Upper lobe of left lung (tissue), 6 donors: ENCODE data around the gene TDRD7. TPM values are rescaled to one million over a fixed set of nuclear protein-coding genes. Genes with fewer than 3 reads are reported as not detected.

ENCODE experiments used
- ATAC-seq, 2 donors: fragments of 200-7000 bp; cut with Tn5 transposase; one replicate each; pipeline ENCODE4 v1.9.1; 2022; ENCODE audit warnings: mild to moderate bottlenecking in 2 of 2, moderate library complexity in 2 of 2; ENCODE audit not compliant: low FRiP score in 2 of 2
- DNase-seq, 2 donors: peaks; one replicate each; pipeline ENCODE4 v3.0.0-alpha.2; 2019 to 2020
- H3K27ac ChIP-seq, 4 donors: fragments of 200-600 bp; sonication (generic); one replicate each; pipeline ENCODE4 v1.5.1; 2016 to 2019
- H3K27me3 ChIP-seq, 4 donors: fragments of 200-600 bp; sonication (generic); one replicate each; pipeline ENCODE4 v1.5.1; 2017 to 2019
- H3K36me3 ChIP-seq, 4 donors: fragments of 200-600 bp; sonication (generic); one replicate each; pipeline ENCODE4 v1.5.1; 2016 to 2019
- H3K4me1 ChIP-seq, 4 donors: fragments of 200-600 bp; sonication (generic); one replicate each; pipeline ENCODE4 v1.5.1; 2018 to 2019
- H3K4me3 ChIP-seq, 4 donors: fragments of 200-600 bp; sonication (generic); one replicate each; pipeline ENCODE4 v1.5.1; 2017 to 2019; ENCODE audit warnings: mild to moderate bottlenecking in 2 of 4, moderate library complexity in 1 of 4
- H3K9me3 ChIP-seq, 4 donors: fragments of 200-600 bp; sonication (generic); one replicate each; pipeline ENCODE4 v1.5.1; 2018 to 2019
- EP300 ChIP-seq, 4 donors: sonication (generic); formaldehyde crosslinking; IDR thresholded peaks; one replicate each; pipeline ENCODE4 v1.5.1; 2017; ENCODE audit warnings: antibody characterized with exemption in 4 of 4, control low read depth in 2 of 4
- POLR2A ChIP-seq, 4 donors: fragments of 450-650 bp; IDR thresholded peaks; one replicate each; pipeline ENCODE4 v1.5.1; 2016 to 2017; ENCODE audit warnings: antibody characterized with exemption in 4 of 4, mild to moderate bottlenecking in 2 of 4
- POLR2AphosphoS5 ChIP-seq, 2 donors: sonication (generic); formaldehyde crosslinking; IDR thresholded peaks; one replicate each; pipeline ENCODE4 v1.5.1; 2017; ENCODE audit warnings: antibody characterized with exemption in 2 of 2
- whole genome bisulfite sequencing, 2 donors: methylation state at CpG; one replicate each; pipeline ENCODE4 v1.1.5; 2017 to 2018; 5-methylcytosine and 5-hydroxymethylcytosine counted together
- total RNA-seq, 6 donors: library from RNA; depleted of rRNA in 4 of 6; stranded (reverse); fragments of >200 nt in 4 of 6; gene quantifications; one replicate each; pipeline versions ENCODE4 v1.1.0 to v1.2.1, GENCODE V29; 2016 to 2021
- TF ChIP-seq, protein P1 (sequence below), 6 experiments: fragments of 450-650 bp in 4 of 6; fragments of 200-600 bp in 2 of 6; sonication (generic) in 2 of 6; IDR thresholded peaks; one replicate each; pipeline ENCODE4 v1.5.1; 2016 to 2019; ENCODE audit warnings: antibody characterized with exemption in 6 of 6
- donor health status: DM: no; HTN: no; CAD: no; lungs with moderate emphysema.
- donor health status: DM: no; HTN: yes; CAD: no; lungs with severe emphysema.

TDRD7 gene
- total RNA-seq, 6 donors from 2014 or later, result 9.0 to 21.0 (median 15.3) TPM

DNA sequence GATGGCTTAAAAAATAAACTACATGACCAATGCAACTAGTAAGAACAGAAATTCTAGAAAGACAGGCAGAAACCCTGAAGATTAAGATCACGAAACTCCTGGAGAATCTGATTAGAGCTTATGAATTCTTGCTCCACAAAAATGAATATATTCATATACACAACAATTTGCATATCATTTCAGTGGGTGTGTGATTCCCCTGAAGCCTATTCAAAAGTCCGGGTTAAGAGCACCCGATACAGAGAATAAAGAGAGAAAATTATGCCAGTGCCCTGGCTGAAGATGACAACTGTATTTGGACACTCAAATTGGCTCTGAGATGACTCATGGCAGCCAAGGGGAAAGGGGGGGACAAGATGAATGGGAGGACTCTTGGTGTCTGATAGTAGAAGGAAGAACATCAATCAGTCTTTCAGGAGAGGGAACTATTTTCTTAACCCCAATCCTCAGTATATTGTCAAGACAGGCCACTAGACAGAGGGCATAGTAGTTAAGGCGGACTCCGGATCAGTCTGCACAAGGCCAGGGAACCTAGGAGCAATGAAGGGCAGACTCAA, 95.6 kb downstream of the TDRD7 start:
- Histone ChIP-seq H3K4me1 (peaks cover 6 to 12% (median 10%) of the 10 kb centered on the region in 4 donors), H3K27ac (no peak overlapping the region), H3K36me3 (no peaks in the 10 kb centered on the region), H3K4me3 (no peak overlapping the region), H3K27me3 (no peaks in the 10 kb centered on the region), H3K9me3 (no peaks in the 10 kb centered on the region)
- DNase-seq (no peak), ATAC-seq (no peak)
- TF ChIP-seq EP300 (IDR thresholded peaks at IDR 0.05) (no peak), POLR2AphosphoS5 (IDR thresholded peaks at IDR 0.05) (no peak), POLR2A (IDR thresholded peaks at IDR 0.05) (no peak)
- TF ChIP-seq, protein P1, sequence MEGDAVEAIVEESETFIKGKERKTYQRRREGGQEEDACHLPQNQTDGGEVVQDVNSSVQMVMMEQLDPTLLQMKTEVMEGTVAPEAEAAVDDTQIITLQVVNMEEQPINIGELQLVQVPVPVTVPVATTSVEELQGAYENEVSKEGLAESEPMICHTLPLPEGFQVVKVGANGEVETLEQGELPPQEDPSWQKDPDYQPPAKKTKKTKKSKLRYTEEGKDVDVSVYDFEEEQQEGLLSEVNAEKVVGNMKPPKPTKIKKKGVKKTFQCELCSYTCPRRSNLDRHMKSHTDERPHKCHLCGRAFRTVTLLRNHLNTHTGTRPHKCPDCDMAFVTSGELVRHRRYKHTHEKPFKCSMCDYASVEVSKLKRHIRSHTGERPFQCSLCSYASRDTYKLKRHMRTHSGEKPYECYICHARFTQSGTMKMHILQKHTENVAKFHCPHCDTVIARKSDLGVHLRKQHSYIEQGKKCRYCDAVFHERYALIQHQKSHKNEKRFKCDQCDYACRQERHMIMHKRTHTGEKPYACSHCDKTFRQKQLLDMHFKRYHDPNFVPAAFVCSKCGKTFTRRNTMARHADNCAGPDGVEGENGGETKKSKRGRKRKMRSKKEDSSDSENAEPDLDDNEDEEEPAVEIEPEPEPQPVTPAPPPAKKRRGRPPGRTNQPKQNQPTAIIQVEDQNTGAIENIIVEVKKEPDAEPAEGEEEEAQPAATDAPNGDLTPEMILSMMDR (IDR thresholded peaks at IDR 0.05), result no peak
- WGBS, 2 donors, result 91 to 92% methylated on average over 5 of the region's 5 CpGs

DNA sequence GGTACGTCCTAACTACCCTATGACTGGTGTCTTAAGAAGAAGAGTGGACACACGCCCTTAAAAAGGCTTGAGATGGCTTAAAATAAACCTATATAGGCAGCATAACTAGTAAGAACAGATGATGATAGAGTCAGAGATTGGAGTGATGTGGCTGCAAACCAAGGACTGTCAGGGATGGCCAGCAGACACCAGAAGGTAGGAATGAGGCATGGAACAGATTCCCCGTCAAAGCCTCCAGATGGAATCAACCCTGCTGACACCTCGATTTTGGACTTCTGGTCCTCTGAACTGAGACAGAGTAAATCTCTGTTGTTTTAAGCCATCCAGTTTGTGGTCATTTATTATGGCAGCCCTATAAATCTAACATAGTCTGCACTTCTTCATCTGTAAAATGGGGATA, 97.0 kb downstream of the TDRD7 start:
- no peaks in the 10 kb centered on the region for H3K9me3 ChIP-seq
- 86 to 87% methylated on average over 4 of the region's 4 CpGs for WGBS, 2 donors
- DNase-seq (no peak), ATAC-seq (no peak)
- H3K27me3 ChIP-seq, result no peaks in the 10 kb centered on the region
- peaks cover 0 to 5% (median 2%) of the 10 kb centered on the region in 4 donors for H3K4me1 ChIP-seq
- no peak overlapping the region for H3K27ac ChIP-seq
- H3K4me3 ChIP-seq, result no peak overlapping the region
- H3K36me3 ChIP-seq, result no peaks in the 10 kb centered on the region
- TF ChIP-seq EP300 (IDR thresholded peaks at IDR 0.05) (no peak), POLR2AphosphoS5 (IDR thresholded peaks at IDR 0.05) (no peak), POLR2A (IDR thresholded peaks at IDR 0.05) (no peak)
- TF ChIP-seq, protein P1 (IDR thresholded peaks at IDR 0.05), result no peak

DNA sequence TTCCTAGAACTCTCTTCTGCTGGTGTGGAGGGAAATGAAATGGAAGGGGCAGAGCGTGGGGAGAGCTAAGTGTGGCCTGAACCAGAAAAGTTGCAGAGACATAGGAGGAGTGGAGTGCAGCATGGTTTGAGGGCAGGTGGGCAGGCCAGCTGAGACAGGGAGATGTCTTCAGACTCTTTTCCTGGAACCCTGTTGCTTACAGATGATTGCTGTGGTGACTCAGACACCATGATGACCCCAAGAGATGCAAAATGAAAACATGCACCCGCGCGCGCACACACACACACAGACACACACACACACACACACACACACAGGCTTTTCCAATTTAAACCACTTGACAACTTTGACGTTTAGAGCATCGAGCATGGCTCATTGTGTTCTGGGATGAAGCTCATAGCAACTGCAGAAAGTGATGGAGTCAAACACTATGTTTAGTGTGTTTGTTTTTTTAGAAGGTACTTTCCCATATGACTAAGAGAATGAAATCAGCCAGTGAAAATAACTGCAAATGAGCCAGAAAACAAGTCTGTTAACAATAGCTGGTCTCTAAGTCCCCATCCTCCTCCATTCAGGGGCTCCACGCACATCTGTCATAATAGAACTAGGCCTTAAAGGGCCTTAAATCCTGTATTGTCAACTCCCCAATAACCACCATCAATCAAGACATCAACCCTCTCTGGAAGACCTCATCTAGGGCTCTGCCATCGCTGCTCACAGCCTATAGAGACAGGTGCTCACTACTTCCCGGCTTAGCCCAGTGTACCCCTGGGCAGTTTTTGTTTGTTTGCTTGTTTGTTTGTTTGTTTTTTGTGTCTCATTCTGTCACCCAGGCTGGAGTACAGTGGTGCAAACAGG, 99.1 kb downstream of the TDRD7 start:
- no peaks in the 10 kb centered on the region for H3K36me3 ChIP-seq
- H3K27ac ChIP-seq, result no peak overlapping the region
- no peak for DNase-seq
- ATAC-seq, result peak in 1 of 2 donors; percentile 61
- no peak for TF ChIP-seq POLR2AphosphoS5 (IDR thresholded peaks at IDR 0.05)
- no peak for TF ChIP-seq EP300 (IDR thresholded peaks at IDR 0.05)
- TF ChIP-seq POLR2A (IDR thresholded peaks at IDR 0.05), result no peak
- TF ChIP-seq, protein P1 (IDR thresholded peaks at IDR 0.05), result no peak
- H3K4me1 ChIP-seq, result peaks cover 0 to 5% (median 3%) of the 10 kb centered on the region in 4 donors
- 77 to 80% methylated on average over 10 of the region's 10 CpGs for WGBS, 2 donors
- no peaks in the 10 kb centered on the region for H3K27me3 ChIP-seq
- no peak overlapping the region for H3K4me3 ChIP-seq
- H3K9me3 ChIP-seq, result no peaks in the 10 kb centered on the region

DNA sequence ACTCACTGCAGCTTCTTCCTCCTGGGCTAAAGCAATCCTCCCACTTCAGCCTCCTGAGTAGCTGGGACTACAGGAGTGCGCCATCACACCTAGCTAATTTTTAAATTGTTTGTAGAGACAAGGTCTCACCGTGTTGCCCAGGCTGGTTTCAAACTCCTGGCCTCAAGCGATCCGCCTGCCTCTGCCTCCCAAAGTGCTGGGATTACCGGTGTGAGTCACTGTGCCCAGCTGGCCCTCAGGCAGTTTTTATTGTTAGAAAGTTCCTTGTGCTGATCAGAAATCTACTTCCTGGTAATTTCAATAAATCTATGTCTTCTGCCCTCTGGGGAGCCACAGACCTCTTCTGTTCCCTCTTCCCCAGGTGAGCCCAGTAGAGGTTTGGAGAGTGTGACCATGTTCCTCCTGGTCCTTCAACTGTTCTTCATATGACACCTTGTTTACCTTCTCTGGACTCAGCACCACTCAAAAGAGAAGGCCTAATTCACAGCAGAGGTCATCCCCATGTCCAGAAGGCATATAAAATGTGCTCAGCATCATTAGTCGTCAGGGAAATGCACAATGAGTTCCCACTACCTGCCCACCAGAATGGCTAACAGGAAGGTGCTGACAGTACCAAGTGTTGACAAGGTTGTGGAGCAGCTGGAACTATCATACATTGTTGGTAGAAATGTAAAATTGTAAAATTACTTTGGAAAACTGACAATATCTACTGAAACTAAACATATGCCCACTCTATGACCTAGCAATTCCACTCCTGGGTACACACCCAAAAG, 99.9 kb downstream of the TDRD7 start:
- Histone ChIP-seq H3K27ac (no peak overlapping the region), H3K9me3 (no peaks in the 10 kb centered on the region), H3K27me3 (no peaks in the 10 kb centered on the region), H3K36me3 (no peaks in the 10 kb centered on the region), H3K4me3 (no peak overlapping the region), H3K4me1 (peaks cover 0 to 5% (median 3%) of the 10 kb centered on the region in 4 donors)
- 90 to 94% methylated on average over 6 of the region's 6 CpGs for WGBS, 2 donors
- ATAC-seq (no peak), DNase-seq (no peak)
- no peak for TF ChIP-seq POLR2A (IDR thresholded peaks at IDR 0.05)

DNA sequence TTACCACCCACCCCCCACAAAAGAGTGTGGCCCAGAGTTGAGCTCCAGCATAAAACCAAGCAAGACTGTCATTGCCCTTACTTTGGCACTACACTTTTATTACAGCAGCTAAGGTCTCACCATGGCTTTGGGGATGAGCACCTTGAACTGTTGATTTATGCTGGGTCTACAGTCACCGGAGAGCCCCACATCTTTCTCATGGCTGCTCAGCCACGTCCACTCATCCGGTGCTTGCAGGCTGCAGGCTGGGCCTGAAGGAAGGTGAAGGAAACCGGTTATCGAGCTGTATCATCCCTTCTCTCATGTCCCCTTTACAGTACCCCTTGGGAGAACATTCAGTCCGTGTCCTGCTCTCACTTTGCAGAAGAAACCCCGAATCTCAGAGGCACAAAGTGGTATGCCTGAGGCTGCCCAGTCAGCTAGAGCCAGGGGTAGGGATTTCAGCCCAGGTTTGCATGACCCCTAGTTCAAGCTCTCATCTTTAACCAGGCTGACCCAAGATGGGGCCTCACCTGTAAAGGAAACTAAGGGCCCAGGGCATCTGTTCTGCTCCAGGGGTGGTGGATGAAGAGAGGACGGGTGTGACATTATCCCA, 101.2 kb downstream of the TDRD7 start:
- no peak overlapping the region for H3K4me3 ChIP-seq
- no peak for ATAC-seq
- H3K27me3 ChIP-seq, result no peaks in the 10 kb centered on the region
- no peak for TF ChIP-seq POLR2AphosphoS5 (IDR thresholded peaks at IDR 0.05)
- TF ChIP-seq, protein P1 (IDR thresholded peaks at IDR 0.05), result no peak
- no peak for TF ChIP-seq POLR2A (IDR thresholded peaks at IDR 0.05)
- H3K9me3 ChIP-seq, result no peaks in the 10 kb centered on the region
- H3K27ac ChIP-seq, result no peak overlapping the region
- 90 to 93% methylated on average over 7 to 8 of the region's 8 CpGs for WGBS, 2 donors
- DNase-seq, result no peak
- H3K36me3 ChIP-seq, result no peaks in the 10 kb centered on the region
- peaks cover 2 to 14% (median 7%) of the 10 kb centered on the region in 4 donors for H3K4me1 ChIP-seq
